CD1c-positive myeloid dendritic cell (primary cell): ENCODE data around the gene SMO.
"Not testable (repeated sequence)": the region's sequence is repeated elsewhere in the genome, so short reads cannot be mapped to it uniquely, and the experiment has no call there.

ENCODE experiments used
- DNase-seq: peaks from one replicate; pipeline ENCODE4 v3.0.0-alpha.2; 2016; ENCODE audit errors: extremely low spot score

SMO gene

DNA sequence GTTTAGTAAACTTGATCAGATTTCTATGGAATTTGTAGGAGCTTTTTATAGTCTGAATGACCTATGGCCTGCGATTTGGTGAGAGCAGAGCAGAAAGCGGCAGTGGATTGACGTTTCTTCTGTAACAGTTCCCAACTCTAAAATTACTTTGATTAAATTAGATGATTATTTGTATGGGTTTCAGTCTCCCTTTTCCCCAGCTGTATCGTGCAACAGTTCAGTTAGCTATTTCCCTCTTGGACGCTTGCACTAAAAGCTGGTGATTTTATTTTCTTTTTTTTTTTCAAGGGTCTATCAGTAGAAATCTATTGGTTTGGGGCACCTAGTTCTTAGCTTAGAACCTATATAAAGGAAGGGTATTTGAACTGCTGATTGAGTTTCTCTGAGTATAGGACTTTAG lies 43.2 kb downstream of the SMO start:
- no peak for DNase-seq

DNA sequence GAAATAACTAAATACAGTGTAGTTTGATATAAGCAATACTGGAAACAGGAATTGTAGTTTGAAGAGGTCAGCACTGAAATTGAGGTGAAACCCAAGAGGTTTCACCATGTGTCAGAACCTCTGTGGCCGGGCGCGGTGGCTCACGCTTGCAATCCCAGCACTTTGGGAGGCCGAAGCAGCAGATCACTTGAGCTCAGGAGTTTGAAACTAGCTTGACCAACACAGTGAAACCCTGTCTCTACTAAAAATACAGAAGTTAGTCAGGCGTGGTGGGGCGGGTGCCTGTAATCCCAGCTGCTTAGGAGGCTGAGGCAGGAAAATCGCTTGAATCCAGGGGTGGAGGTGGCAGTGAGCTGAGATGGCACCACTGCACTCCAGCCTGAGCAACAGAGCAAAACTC lies 50.1 kb downstream of the SMO start:
- DNase-seq, result peak; percentile 10

DNA sequence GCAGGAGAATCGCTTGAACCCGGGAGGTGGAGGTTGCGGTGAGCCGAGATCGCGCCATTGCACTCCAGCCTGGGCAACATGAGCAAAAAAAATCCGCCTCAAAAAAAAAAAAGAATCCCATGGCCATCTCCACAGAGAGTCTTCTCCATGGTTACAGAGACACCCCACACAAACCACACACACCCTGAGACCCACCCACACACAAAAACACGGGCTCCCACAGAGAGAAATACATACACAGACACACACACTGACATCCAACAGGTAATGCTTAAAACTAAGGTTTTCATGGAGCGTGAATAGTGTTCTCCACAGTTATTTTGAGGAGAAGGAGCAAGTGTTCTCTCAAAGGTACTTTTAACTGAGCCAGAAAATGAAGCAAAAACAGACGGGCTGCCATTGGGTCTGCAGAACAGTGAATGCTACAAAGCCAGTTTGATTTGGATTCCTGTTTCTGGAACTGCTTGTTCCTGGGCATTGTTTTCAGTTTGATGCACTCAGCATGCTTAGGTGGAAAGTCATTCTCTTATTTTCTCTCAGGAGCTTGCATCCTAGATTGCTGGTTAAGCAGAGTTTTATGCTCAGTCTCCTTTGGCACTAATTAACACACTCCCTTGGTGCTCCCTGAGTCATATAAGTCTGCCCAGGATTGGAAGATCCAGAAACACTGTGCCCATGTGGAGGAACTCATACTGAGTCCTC lies 51.8 kb downstream of the SMO start:
- DNase-seq, result no peak

DNA sequence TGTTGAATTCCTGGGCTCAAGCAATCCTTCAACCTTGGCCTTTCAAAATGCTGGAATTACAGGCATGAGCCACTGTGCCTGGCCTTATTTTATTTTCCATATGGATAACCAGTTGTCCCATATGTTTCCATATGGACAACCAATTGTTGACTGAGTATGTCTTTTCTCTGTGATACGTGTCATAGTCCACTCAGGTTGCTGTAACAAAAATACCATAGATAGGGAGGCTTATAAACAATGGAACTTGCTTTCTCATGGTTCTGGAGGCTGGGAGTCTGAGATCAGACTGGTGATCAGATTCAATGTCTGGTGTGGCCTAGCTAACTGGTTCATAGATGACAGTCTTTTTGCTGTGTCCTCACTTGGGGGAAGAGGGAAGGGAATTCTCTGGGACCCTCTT lies 55.8 kb downstream of the SMO start:
- no peak for DNase-seq

DNA sequence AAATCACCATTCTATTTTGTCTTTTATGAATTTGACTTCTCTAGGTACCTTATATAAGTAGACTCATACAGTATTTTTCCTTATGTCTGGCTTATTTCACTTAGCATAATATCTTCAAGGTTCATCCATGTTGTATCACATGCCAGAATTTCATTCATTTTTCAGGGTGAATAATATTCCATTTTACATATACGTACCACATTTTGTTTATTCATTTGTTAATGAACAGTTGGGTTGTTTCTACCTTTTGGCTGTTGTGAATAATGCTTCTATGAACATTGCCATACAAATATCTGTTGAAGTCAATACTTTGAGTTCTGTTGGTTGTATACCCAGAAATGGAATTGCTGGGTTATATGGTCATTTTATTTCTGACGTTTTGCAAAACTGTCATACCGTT lies 57.1 kb downstream of the SMO start:
- DNase-seq, result no peak

DNA sequence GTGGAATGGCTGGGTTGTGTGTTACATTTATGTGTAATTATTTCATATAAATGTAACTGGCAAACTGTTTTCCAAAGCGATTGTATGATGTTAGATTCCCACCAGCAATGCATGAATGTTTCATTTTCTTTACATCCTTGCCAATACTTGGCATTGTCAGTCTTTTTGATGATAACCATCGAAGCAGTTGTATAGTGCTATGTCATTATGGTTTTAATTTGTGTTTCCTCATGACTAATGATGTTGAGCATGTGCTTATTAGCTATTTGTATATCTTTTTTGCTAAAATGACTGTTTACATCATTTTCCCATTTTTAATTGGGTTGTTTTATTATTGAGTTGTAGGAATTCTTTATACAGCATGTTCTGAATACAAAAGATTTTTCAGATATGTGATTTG lies 58.7 kb downstream of the SMO start:
- DNase-seq, result no peak

DNA sequence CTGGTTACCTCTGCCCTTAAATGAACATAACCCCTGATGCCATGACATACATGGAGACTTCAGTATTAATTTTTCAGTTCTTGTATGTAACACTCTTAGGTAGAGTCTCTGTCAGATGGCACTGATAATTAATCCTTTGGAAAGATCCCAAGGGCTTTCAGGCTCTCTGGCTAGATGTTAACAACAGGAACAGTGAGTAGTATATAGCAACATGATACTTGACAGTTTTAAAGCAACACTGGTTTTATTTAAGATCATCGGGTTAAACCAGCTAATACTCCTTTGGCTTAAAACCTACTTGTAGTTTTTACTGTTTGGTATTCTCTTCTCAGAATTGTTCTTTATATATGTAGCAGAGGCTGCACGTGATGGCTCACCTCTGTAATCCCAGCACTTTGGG lies 63.7 kb downstream of the SMO start:
- no peak for DNase-seq

DNA sequence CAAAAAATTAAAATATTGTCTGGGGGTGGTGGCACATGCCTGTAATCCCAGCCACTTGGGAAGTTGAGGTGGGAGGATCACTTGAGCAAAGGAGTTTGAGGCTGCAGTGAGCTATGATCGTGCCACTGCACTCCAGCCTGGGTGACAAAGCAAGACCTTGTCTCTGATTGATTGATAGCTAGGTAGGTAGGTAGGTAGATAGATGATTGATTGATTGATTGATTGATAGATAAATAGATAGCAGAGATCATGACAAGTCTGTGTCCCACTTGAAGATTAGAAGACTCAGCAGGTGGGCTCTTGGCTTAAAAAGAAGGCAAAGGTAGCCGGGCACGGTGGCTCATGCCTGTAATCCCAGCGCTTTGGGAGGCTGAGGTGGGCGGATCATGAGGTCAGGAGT lies 64.2 kb downstream of the SMO start:
- not testable (repeated sequence) for DNase-seq

DNA sequence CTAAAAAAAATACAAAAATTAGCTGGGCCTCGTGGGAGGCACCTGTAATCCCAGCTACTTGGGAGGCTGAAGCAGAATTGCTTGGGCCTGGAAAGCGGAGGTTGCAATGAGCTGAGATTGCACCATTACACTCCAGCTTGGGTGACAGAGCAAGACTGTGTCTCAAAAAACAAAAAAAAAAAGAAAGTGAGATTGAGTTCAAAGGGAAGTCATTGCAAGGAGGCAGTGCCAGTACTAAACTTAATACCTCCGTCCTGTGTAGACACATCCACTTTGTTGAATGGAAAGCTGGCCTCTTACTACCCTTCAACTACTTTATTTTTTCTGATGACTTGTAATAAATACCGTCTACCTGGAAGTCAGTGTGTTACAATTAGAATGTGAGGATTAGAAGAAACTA lies 67.4 kb downstream of the SMO start:
- no peak for DNase-seq

DNA sequence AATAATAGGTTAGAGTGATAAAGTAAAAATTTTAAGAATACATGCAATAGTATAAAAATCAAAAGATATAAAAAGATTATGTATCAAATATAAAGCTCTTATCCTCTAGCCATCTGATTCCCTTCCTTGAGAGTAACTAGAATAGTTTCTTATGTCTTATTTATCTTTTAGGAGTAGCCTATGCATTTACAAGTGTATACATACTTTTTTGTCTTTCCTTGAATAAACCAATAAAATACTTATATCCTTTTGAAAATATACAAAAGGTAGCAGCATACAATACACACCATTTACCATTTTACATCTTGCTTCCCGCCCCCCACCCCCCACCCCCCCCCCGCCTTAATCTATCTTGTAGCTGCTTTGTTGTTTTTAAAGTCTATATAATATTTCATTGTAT lies 67.8 kb downstream of the SMO start:
- DNase-seq, result no peak

DNA sequence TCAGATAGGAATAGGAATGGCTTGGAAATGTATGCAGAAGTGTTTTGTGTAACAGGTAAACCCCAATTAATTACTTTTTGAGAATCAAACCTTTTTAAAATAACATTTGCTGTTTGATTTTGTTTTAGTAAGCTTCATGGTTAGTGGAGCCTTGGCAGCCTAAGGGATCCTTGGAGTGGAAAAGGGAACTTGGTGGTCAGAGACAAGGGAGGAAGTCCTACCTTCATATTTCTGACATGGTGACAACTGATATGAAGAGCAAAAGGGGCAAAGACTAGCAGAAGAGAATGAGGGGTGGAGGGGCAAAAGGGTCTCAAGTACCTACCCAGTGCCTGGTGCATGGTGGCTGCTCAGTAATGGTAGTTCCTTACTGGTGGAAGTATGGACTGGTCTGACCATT lies 68.7 kb downstream of the SMO start:
- DNase-seq, result peak; percentile 32

DNA sequence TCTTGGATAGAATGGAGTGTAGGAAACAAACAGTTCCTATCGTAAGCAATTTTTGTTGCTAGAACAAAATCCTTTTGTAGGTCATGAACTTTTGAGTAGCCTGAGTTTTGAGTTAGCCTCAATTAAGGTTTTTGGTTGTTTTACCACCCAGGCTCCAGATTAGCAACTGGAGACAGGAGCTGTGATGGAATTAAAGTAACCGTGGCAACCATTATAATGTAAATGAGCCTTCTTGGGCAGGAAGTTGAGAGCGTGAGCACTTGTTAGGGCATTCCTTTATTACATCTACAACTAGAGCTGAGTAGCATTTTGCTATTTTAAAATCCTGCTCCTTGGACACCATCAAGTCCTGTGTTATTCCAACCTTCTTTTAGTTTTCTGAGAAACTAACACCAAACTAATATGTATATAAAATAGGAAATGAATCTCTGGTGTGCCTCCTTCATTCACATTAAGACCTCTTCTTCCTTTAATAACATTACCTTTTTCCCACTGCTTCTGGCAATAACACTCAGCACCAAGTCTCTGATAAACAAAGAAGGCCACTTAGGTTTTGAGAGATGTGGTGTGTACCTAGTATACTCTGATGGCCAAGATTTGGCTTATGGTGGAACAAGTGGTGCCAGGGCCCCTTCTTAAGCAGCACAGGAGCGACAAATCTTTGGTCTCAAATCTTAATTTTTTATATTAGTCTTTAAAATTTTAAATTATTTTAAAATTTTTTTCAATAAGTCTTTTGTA lies 70.4 kb downstream of the SMO start:
- no peak for DNase-seq

DNA sequence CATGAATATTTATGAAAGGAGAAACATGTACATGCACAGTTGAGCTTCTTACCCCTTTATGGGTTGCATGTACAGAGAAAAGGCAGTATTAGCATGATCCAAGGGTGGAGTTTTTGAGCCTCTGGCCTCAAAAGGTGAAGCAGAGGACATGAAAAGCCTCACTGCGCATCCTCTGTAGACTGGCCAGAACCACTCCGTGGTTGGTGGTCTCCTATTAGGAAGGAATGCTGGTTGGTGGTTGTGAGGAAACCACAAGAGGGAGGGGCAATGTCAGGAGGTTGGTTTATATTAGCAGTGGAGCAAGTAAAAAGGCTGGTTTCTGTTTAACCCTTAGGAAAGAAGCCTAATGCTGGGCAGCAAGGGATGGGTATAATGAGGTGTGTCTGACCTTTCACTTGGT lies 73.9 kb downstream of the SMO start:
- DNase-seq, result no peak
